Measurements from ENCODE around the gene AAK1.

The AAK1 gene

DNA sequence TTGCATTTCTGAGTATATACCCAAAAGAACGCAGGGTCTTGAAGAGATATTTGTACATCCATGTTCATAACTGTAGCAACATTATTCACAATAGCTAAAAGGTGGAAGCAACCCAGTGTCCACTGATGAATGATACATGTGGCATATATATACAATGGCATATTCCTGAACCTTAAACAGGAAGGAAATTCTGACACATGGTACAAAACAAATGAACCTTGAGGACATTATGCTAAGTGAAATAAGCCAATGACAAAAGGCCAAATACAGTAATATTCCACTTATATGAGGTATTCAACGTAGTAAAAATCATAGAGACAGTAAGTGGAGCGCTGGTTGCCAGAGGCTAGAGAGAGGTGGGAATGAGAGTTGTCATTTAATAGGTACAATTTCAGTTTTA is 8.1 kb downstream of the AAK1 start:
- Histone ChIP-seq H3K79me2 (ENCODE audit: insufficient read depth, low read length) (no peaks in the 10 kb centered on the region), H3K4me2 (ENCODE audit: low read depth, low read length, poor library complexity, severe bottlenecking) (no peak overlapping the region), H3K4me3 (ENCODE audit: insufficient read depth, low read length, poor library complexity, severe bottlenecking) (no peak overlapping the region), H3K9me2 (replicated peaks; ENCODE audit: insufficient read depth, low read length) (no peaks in the 10 kb centered on the region), H2AFZ (ENCODE audit: low read depth, low read length, severe bottlenecking) (no peak overlapping the region), H3K9ac (ENCODE audit: low read length) (no peak overlapping the region), H3K9me3 (ENCODE audit: insufficient read depth, low read length) (no peaks in the 10 kb centered on the region), H3K27me3 (ENCODE audit: low read length) (no peaks in the 10 kb centered on the region), H3K36me3 (ENCODE audit: low read length) (no peaks in the 10 kb centered on the region), H4K20me1 (ENCODE audit: low read depth, low read length) (no peaks in the 10 kb centered on the region), H3K27ac (ENCODE audit: low read depth, low read length) (no peak overlapping the region), H3F3A (ENCODE audit: insufficient read depth) (no peaks in the 10 kb centered on the region)
- TF ChIP-seq EZH2phosphoT487 (conservative IDR thresholded peaks at IDR 0.05; ENCODE audit: low read length): no peak
- TF ChIP-seq, protein P1, sequence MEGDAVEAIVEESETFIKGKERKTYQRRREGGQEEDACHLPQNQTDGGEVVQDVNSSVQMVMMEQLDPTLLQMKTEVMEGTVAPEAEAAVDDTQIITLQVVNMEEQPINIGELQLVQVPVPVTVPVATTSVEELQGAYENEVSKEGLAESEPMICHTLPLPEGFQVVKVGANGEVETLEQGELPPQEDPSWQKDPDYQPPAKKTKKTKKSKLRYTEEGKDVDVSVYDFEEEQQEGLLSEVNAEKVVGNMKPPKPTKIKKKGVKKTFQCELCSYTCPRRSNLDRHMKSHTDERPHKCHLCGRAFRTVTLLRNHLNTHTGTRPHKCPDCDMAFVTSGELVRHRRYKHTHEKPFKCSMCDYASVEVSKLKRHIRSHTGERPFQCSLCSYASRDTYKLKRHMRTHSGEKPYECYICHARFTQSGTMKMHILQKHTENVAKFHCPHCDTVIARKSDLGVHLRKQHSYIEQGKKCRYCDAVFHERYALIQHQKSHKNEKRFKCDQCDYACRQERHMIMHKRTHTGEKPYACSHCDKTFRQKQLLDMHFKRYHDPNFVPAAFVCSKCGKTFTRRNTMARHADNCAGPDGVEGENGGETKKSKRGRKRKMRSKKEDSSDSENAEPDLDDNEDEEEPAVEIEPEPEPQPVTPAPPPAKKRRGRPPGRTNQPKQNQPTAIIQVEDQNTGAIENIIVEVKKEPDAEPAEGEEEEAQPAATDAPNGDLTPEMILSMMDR (IDR thresholded peaks at IDR 0.05; ENCODE audit: insufficient read depth, low read length, poor library complexity, severe bottlenecking): no peak

DNA sequence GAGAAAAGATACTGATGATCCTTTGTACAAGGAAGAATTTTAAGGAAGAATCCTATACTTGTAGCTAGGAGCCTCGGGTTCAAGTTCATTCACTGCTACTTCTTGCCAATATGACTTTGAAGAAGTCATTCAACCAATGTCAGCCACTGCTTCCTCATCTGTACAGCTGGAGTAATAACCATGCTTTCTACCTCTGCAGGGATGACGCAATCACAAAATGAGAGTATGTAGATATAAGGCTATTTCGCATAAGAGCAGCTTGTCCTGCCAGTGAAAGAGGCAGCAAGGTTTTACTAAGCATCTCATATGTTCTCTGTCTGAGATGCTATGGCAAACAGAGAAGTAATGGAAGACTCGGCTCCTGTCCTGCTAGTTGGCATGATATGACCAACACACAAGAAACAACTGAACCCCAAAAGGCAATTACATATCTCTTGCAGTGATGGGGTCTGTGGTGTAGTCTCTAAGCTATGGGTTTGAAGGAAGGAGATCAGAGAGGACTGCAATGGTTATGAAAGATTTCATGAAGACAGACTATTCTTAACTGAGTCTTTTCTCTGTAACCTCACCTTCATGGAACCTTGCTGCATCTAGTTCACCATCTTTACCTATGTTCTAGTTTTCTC is 9.2 kb downstream of the AAK1 start:
- H3K4me3 ChIP-seq (ENCODE audit: insufficient read depth, low read length, poor library complexity, severe bottlenecking): no peak overlapping the region
- no peaks in the 10 kb centered on the region for H4K20me1 ChIP-seq (ENCODE audit: low read depth, low read length)
- H3K9me2 ChIP-seq (replicated peaks; ENCODE audit: insufficient read depth, low read length): no peaks in the 10 kb centered on the region
- H3F3A ChIP-seq (ENCODE audit: insufficient read depth): no peaks in the 10 kb centered on the region
- H3K36me3 ChIP-seq (ENCODE audit: low read length): no peaks in the 10 kb centered on the region
- no peak overlapping the region for H3K27ac ChIP-seq (ENCODE audit: low read depth, low read length)
- no peak overlapping the region for H3K4me2 ChIP-seq (ENCODE audit: low read depth, low read length, poor library complexity, severe bottlenecking)
- TF ChIP-seq, protein P1 (IDR thresholded peaks at IDR 0.05; ENCODE audit: insufficient read depth, low read length, poor library complexity, severe bottlenecking): no peak
- TF ChIP-seq EZH2phosphoT487 (conservative IDR thresholded peaks at IDR 0.05; ENCODE audit: low read length): no peak
- no peak overlapping the region for H3K9ac ChIP-seq (ENCODE audit: low read length)
- no peaks in the 10 kb centered on the region for H3K79me2 ChIP-seq (ENCODE audit: insufficient read depth, low read length)
- no peaks in the 10 kb centered on the region for H3K9me3 ChIP-seq (ENCODE audit: insufficient read depth, low read length)
- no peaks in the 10 kb centered on the region for H3K27me3 ChIP-seq (ENCODE audit: low read length)
- H2AFZ ChIP-seq (ENCODE audit: low read depth, low read length, severe bottlenecking): no peak overlapping the region

DNA sequence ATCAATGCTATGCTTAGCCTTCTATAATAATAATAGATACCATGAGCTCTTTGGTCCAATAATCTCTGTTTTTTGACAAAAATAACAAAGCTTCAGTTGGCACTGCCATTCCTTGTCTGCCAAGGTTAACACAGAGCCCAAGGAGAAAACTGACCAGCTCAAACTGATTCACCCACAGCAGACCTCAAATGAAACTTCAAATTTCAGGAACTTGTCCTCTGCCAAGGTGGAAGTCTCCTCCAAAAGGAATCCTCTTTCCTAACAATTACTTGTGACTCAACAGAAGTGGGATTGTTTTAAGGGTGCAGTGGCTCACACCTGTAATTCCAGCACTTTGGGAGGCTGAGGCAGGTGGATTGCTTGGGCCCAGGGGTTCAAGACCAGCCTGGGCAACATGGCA is 12.1 kb downstream of the AAK1 start:
- Histone ChIP-seq H3K79me2 (ENCODE audit: insufficient read depth, low read length) (no peaks in the 10 kb centered on the region), H3K9me2 (replicated peaks; ENCODE audit: insufficient read depth, low read length) (no peaks in the 10 kb centered on the region), H3K4me3 (ENCODE audit: insufficient read depth, low read length, poor library complexity, severe bottlenecking) (no peak overlapping the region), H3K9ac (ENCODE audit: low read length) (no peak overlapping the region), H2AFZ (ENCODE audit: low read depth, low read length, severe bottlenecking) (no peak overlapping the region), H3F3A (ENCODE audit: insufficient read depth) (no peaks in the 10 kb centered on the region), H4K20me1 (ENCODE audit: low read depth, low read length) (no peaks in the 10 kb centered on the region), H3K4me2 (ENCODE audit: low read depth, low read length, poor library complexity, severe bottlenecking) (no peak overlapping the region), H3K9me3 (ENCODE audit: insufficient read depth, low read length) (no peaks in the 10 kb centered on the region), H3K27me3 (ENCODE audit: low read length) (no peaks in the 10 kb centered on the region), H3K36me3 (ENCODE audit: low read length) (no peaks in the 10 kb centered on the region), H3K27ac (ENCODE audit: low read depth, low read length) (no peak overlapping the region)
- TF ChIP-seq, protein P1 (IDR thresholded peaks at IDR 0.05; ENCODE audit: insufficient read depth, low read length, poor library complexity, severe bottlenecking): no peak
- TF ChIP-seq EZH2phosphoT487 (conservative IDR thresholded peaks at IDR 0.05; ENCODE audit: low read length): no peak
